Measurements from ENCODE around the gene TMEM178B.
"Not testable (repeated sequence)": the region's sequence is repeated elsewhere in the genome, so short reads cannot be mapped to it uniquely, and the experiment has no call there.

Gene TMEM178B

DNA sequence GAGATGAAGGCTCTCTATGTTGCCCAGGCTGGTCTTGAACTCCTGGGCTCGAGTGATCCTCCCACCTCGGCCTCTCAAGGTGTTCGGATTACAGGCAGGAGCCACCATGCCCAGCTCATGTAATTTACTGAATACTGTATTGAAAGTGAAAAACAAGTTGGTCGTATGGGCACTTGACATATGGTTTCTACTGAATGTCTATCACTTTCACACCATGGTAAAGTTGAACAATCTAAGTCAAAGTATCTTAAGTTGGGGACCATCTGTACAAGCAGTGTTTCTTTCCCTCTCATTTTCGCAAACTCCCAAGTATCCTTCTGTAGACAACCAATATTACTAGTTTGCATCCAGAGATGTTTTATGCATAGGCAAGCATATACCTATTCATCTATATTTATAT, 116.6 kb downstream of the TMEM178B start:
- H3K4me1 ChIP-seq (ENCODE audit: control insufficient read depth, insufficient read depth, low read length) = no peaks in the 10 kb centered on the region
- no peaks in the 10 kb centered on the region for H3K9me3 ChIP-seq (ENCODE audit: control insufficient read depth, low read length)
- H3K4me3 ChIP-seq (ENCODE audit: low read length) = no peak overlapping the region
- no peak for DNase-seq (ENCODE audit: low read depth)
- H3K9ac ChIP-seq (ENCODE audit: low read length) = no peak overlapping the region
- H3K36me3 ChIP-seq (ENCODE audit: control insufficient read depth, insufficient read depth, low read length, severe bottlenecking) = no peaks in the 10 kb centered on the region
- no peaks in the 10 kb centered on the region for H3K27me3 ChIP-seq (replicated peaks; ENCODE audit: control insufficient read depth, insufficient read depth, low read length)

- no peak for DNase-seq (ENCODE audit: low read depth)
- Histone ChIP-seq H3K27me3 (replicated peaks; ENCODE audit: control insufficient read depth, insufficient read depth, low read length) (no peaks in the 10 kb centered on the region), H3K4me3 (ENCODE audit: low read length) (no peak overlapping the region), H3K9me3 (ENCODE audit: control insufficient read depth, low read length) (no peaks in the 10 kb centered on the region), H3K36me3 (ENCODE audit: control insufficient read depth, insufficient read depth, low read length, severe bottlenecking) (no peaks in the 10 kb centered on the region), H3K4me1 (ENCODE audit: control insufficient read depth, insufficient read depth, low read length) (no peaks in the 10 kb centered on the region), H3K9ac (ENCODE audit: low read length) (no peak overlapping the region)
Observed at GRCh38 chr7:141191277-141191676, 117.4 kb downstream of the TMEM178B start.

DNA sequence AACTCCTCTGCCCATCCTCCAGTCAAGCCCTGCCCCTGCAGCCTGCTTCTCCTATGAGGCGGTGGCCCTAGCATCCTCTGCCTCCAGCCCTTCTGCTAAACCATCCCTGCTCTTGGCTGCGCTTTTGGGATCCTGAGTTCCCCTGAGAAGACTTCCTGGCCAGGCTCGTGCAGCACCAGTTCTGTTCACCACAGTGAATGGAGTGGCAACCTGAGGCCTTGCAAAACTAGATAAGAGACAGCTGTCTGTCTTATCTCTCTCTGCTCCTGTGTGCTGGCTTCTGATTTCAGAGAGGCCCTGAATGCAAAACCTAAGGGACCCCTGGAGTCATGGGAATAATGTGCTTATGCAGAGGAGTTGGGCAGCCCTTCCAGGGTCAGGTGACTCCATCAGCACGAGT, 119.2 kb downstream of the TMEM178B start:
- H3K27me3 ChIP-seq (replicated peaks; ENCODE audit: control insufficient read depth, insufficient read depth, low read length) = no peaks in the 10 kb centered on the region
- no peaks in the 10 kb centered on the region for H3K36me3 ChIP-seq (ENCODE audit: control insufficient read depth, insufficient read depth, low read length, severe bottlenecking)
- no peaks in the 10 kb centered on the region for H3K9me3 ChIP-seq (ENCODE audit: control insufficient read depth, low read length)
- no peak for DNase-seq (ENCODE audit: low read depth)
- H3K9ac ChIP-seq (ENCODE audit: low read length) = no peak overlapping the region
- no peak overlapping the region for H3K4me3 ChIP-seq (ENCODE audit: low read length)
- no peaks in the 10 kb centered on the region for H3K4me1 ChIP-seq (ENCODE audit: control insufficient read depth, insufficient read depth, low read length)

GRCh38 chr7:141195722-141196121, 121.9 kb downstream of the TMEM178B start:
- H3K4me3 ChIP-seq (ENCODE audit: low read length); DNase-seq (ENCODE audit: low read depth); H3K9ac ChIP-seq (ENCODE audit: low read length); H3K9me3 ChIP-seq (ENCODE audit: control insufficient read depth, low read length); H3K27me3 ChIP-seq (replicated peaks; ENCODE audit: control insufficient read depth, insufficient read depth, low read length); H3K36me3 ChIP-seq (ENCODE audit: control insufficient read depth, insufficient read depth, low read length, severe bottlenecking); H3K4me1 ChIP-seq (ENCODE audit: control insufficient read depth, insufficient read depth, low read length): not testable (repeated sequence)

DNA sequence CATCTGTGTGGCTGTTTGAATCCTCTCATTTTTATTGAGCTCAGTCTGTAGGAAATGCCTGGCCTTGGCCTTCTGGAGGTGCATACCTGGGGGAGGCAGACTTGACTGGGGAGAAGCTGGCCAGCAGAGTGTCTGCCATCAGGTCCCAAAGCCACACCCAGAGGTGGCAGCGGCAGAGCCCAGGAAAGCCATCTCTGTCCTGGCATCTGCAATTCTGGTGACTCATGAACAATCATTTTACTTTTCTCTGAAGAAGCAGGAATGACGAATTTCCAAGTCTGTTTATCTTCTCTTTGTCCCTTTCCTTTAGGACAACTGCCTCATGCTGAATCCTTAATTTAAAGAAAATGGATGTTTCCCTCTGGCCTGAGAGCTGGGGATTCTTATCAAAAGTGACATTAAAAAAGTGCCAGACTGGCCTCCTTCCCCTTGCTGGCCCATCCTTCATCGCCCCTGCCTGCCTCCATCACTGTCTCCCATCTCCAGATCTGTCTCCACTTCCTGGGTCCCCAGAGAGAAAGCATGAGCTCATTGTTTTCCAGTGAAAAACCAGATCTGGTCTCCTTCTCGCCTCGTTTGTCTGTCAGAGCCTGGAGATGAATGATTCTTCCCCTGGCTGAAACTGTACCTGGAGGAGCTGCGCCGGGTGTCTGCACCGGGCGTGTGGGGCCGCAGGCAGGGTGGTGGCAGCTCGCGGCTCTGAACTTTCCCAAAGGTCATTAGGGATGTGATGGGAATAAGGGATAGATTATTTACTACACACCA, 124.5 kb downstream of the TMEM178B start:
- Histone ChIP-seq H3K4me1 (ENCODE audit: control insufficient read depth, insufficient read depth, low read length) (no peaks in the 10 kb centered on the region), H3K9me3 (ENCODE audit: control insufficient read depth, low read length) (no peaks in the 10 kb centered on the region), H3K9ac (ENCODE audit: low read length) (no peak overlapping the region), H3K4me3 (ENCODE audit: low read length) (no peak overlapping the region), H3K27me3 (replicated peaks; ENCODE audit: control insufficient read depth, insufficient read depth, low read length) (peaks cover 16% of the 10 kb centered on the region), H3K36me3 (ENCODE audit: control insufficient read depth, insufficient read depth, low read length, severe bottlenecking) (no peaks in the 10 kb centered on the region)
- peak; percentile 8 for DNase-seq (ENCODE audit: low read depth)

GRCh38 chr7:141200191-141201108, 126.6 kb downstream of the TMEM178B start:
- H3K9me3 ChIP-seq (ENCODE audit: control insufficient read depth, low read length) = no peaks in the 10 kb centered on the region
- no peaks in the 10 kb centered on the region for H3K36me3 ChIP-seq (ENCODE audit: control insufficient read depth, insufficient read depth, low read length, severe bottlenecking)
- H3K27me3 ChIP-seq (replicated peaks; ENCODE audit: control insufficient read depth, insufficient read depth, low read length) = peaks cover 24% of the 10 kb centered on the region
- no peaks in the 10 kb centered on the region for H3K4me1 ChIP-seq (ENCODE audit: control insufficient read depth, insufficient read depth, low read length)
- no peak for DNase-seq (ENCODE audit: low read depth)
- H3K9ac ChIP-seq (ENCODE audit: low read length) = no peak overlapping the region
- no peak overlapping the region for H3K4me3 ChIP-seq (ENCODE audit: low read length)

DNA sequence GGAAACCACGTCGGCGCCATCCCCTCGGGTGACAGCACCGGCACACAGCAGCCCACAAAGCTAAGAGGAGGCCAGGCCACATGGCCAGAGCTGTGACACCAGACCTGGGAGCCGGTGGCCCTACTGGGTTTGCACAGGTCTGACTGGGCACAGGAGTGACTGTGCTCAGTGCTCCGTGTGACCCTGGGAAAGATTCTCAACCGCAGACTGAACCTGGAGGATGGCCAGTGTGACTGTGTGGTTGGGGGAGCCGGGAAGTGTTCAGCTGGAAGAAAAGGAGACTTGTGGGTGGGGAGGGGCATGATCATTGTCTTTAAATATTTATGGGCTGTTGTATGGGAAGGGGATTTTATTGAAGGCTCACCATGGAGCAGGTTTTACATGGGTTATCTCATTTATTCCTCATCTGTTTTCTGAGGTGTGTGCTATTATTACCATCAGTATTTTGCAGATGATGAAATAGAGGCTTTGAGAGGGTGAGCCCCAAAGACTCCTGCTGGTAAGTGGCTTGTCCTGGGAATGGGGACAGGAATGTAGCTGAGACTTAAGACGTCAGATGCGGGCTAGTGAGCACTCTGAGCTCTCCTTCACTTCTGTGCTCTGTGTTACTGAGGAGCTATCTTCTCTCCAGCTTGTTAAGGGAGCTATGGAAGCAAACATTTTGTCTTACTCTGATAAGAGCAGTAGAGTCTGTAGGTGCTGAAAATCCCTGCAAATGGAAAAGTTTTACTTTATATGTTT, 127.5 kb downstream of the TMEM178B start:
- no peaks in the 10 kb centered on the region for H3K4me1 ChIP-seq (ENCODE audit: control insufficient read depth, insufficient read depth, low read length)
- no peaks in the 10 kb centered on the region for H3K36me3 ChIP-seq (ENCODE audit: control insufficient read depth, insufficient read depth, low read length, severe bottlenecking)
- peaks cover 24% of the 10 kb centered on the region for H3K27me3 ChIP-seq (replicated peaks; ENCODE audit: control insufficient read depth, insufficient read depth, low read length)
- DNase-seq (ENCODE audit: low read depth) = peak; percentile 4
- no peaks in the 10 kb centered on the region for H3K9me3 ChIP-seq (ENCODE audit: control insufficient read depth, low read length)
- H3K9ac ChIP-seq (ENCODE audit: low read length) = no peak overlapping the region
- H3K4me3 ChIP-seq (ENCODE audit: low read length) = no peak overlapping the region

- DNase-seq (ENCODE audit: low read depth) = no peak
- H3K4me1 ChIP-seq (ENCODE audit: control insufficient read depth, insufficient read depth, low read length) = no peaks in the 10 kb centered on the region
Observed at GRCh38 chr7:141202535-141202934, 128.7 kb downstream of the TMEM178B start.

GRCh38 chr7:141203177-141203576, 129.3 kb downstream of the TMEM178B start:
- no peaks in the 10 kb centered on the region for H3K36me3 ChIP-seq (ENCODE audit: control insufficient read depth, insufficient read depth, low read length, severe bottlenecking)
- no peaks in the 10 kb centered on the region for H3K4me1 ChIP-seq (ENCODE audit: control insufficient read depth, insufficient read depth, low read length)
- H3K9ac ChIP-seq (ENCODE audit: low read length) = no peak overlapping the region
- no peak overlapping the region for H3K4me3 ChIP-seq (ENCODE audit: low read length)
- no peaks in the 10 kb centered on the region for H3K9me3 ChIP-seq (ENCODE audit: control insufficient read depth, low read length)
- H3K27me3 ChIP-seq (replicated peaks; ENCODE audit: control insufficient read depth, insufficient read depth, low read length) = peaks cover 24% of the 10 kb centered on the region
- no peak for DNase-seq (ENCODE audit: low read depth)

More at GRCh38 chr7:141202535-141202934, 128.7 kb downstream of the TMEM178B start:
- Histone ChIP-seq H3K27me3 (replicated peaks; ENCODE audit: control insufficient read depth, insufficient read depth, low read length) (peaks cover 24% of the 10 kb centered on the region), H3K36me3 (ENCODE audit: control insufficient read depth, insufficient read depth, low read length, severe bottlenecking) (no peaks in the 10 kb centered on the region), H3K9me3 (ENCODE audit: control insufficient read depth, low read length) (no peaks in the 10 kb centered on the region), H3K4me3 (ENCODE audit: low read length) (no peak overlapping the region), H3K9ac (ENCODE audit: low read length) (no peak overlapping the region)

DNA sequence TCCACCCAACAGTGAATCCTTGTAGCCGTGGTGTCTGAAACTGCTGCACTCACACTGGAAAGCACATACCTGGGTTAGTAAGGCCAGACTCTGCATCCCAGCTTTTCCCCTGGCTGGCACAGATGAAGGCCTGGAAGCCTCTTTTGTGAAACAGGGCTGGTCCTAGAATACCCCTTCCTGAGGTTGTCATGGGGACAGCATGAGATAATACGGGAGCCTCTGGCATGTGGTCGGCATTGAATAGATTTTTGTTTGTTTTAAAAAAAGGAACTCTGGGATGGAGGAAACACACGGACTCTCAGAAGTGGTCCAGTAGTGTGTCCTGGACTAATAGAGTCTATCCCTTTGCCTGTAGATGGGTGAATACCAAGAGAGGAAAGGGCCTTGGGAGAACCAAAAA, 129.7 kb downstream of the TMEM178B start:
- no peaks in the 10 kb centered on the region for H3K9me3 ChIP-seq (ENCODE audit: control insufficient read depth, low read length)
- H3K4me1 ChIP-seq (ENCODE audit: control insufficient read depth, insufficient read depth, low read length) = no peaks in the 10 kb centered on the region
- no peak overlapping the region for H3K9ac ChIP-seq (ENCODE audit: low read length)
- no peak for DNase-seq (ENCODE audit: low read depth)
- no peaks in the 10 kb centered on the region for H3K36me3 ChIP-seq (ENCODE audit: control insufficient read depth, insufficient read depth, low read length, severe bottlenecking)
- H3K27me3 ChIP-seq (replicated peaks; ENCODE audit: control insufficient read depth, insufficient read depth, low read length) = peaks cover 24% of the 10 kb centered on the region
- no peak overlapping the region for H3K4me3 ChIP-seq (ENCODE audit: low read length)

GRCh38 chr7:141207661-141208060, 133.8 kb downstream of the TMEM178B start:
- no peak for DNase-seq (ENCODE audit: low read depth)
- no peaks in the 10 kb centered on the region for H3K4me1 ChIP-seq (ENCODE audit: control insufficient read depth, insufficient read depth, low read length)
- H3K9ac ChIP-seq (ENCODE audit: low read length) = no peak overlapping the region
- no peaks in the 10 kb centered on the region for H3K9me3 ChIP-seq (ENCODE audit: control insufficient read depth, low read length)
- peaks cover 16% of the 10 kb centered on the region for H3K27me3 ChIP-seq (replicated peaks; ENCODE audit: control insufficient read depth, insufficient read depth, low read length)
- H3K4me3 ChIP-seq (ENCODE audit: low read length) = no peak overlapping the region
- no peaks in the 10 kb centered on the region for H3K36me3 ChIP-seq (ENCODE audit: control insufficient read depth, insufficient read depth, low read length, severe bottlenecking)
